Heart right ventricle (tissue), 16 donors: ENCODE measurements around the gene ERICH6. TPM values are rescaled to one million over a fixed set of nuclear protein-coding genes. Genes with fewer than 3 reads are reported as not detected.

Source experiments
- ATAC-seq, 8 donors: fragments of 200-7000 bp; cut with Tn5 transposase; one replicate each; pipeline ENCODE4 v1.9.1; 2020; ENCODE audit warnings: mild to moderate bottlenecking in 8 of 8, moderate library complexity in 8 of 8, moderate number of reproducible peaks in 1 of 8
- DNase-seq, 2 donors: peaks; one replicate each; pipeline ENCODE4 v3.0.0-alpha.2; 2020
- H3K27ac ChIP-seq, 10 donors: fragments of 200-600 bp; sonication (generic) in 2 of 10; one replicate each; pipeline versions ENCODE4 v1.5.0 to v1.8.0; 2020 to 2022; ENCODE audit warnings: mild to moderate bottlenecking in 3 of 10
- H3K27me3 ChIP-seq, 7 donors: fragments of 200-600 bp; one replicate each; pipeline ENCODE4 v1.8.0; 2021 to 2022; ENCODE audit warnings: mild to moderate bottlenecking in 2 of 7
- H3K36me3 ChIP-seq, 9 donors: fragments of 200-600 bp; sonication (generic) in 1 of 9; one replicate each; pipeline versions ENCODE4 v1.5.0 to v1.8.0; 2020 to 2022; ENCODE audit warnings: mild to moderate bottlenecking in 2 of 9
- H3K4me1 ChIP-seq, 9 donors: fragments of 200-600 bp; sonication (generic) in 1 of 9; one replicate each; pipeline versions ENCODE4 v1.5.0 to v1.8.0; 2020 to 2022; ENCODE audit warnings: mild to moderate bottlenecking in 4 of 9
- H3K4me3 ChIP-seq, 10 donors: fragments of 200-600 bp; sonication (generic) in 2 of 10; one replicate each; pipeline versions ENCODE4 v1.5.0 to v1.8.0; 2020 to 2022; ENCODE audit warnings: mild to moderate bottlenecking in 7 of 10, moderate library complexity in 2 of 10
- H3K9me3 ChIP-seq, 11 donors: fragments of 200-600 bp in 10 of 11; sonication (generic) in 2 of 11; one replicate each; pipeline versions ENCODE4 v1.5.0 to v1.8.0; 2013 to 2022; ENCODE audit warnings: mild to moderate bottlenecking in 2 of 11, control low read depth in 1 of 11, moderate library complexity in 1 of 11
- WGBS, 2 donors: extraction: QIAGEN DNeasy Blood & Tissue Kit; methylation state at CpG; one replicate each; pipeline ENCODE4 v1.1.7; 2013; ENCODE audit warnings: inconsistent platforms in 1 of 2; 5-methylcytosine and 5-hydroxymethylcytosine counted together
- intact Hi-C, 10 donors: fragments of 100-400 bp; cut with DNase I; formaldehyde crosslinking; loops; one replicate each; pipeline versions ENCODE4 v1.11.1 to v1.14.2; 2022
- polyA plus RNA-seq, 2 donors: library from polyadenylated mRNA; stranded (reverse); fragments of 200-250 nt; gene quantifications; one replicate each; pipeline ENCODE4 v1.2.3, GENCODE V29; 2013
- total RNA-seq, 10 donors: library from RNA; stranded (reverse); fragmentation: NEBNext Ultra II Directional in 3 of 10; extraction: Animal tissue kit (Norgen Biotek cat#: 25700) in 3 of 10; gene quantifications; one replicate each; pipeline versions ENCODE4 v1.2.1 to v1.2.4, GENCODE V29; 2021 to 2023
- TF ChIP-seq, protein P1 (sequence below), 9 donors: fragments of 200-600 bp; sonication (generic) in 2 of 9; IDR thresholded peaks; one replicate each; pipeline versions ENCODE4 v1.5.0 to v1.8.0; 2021 to 2022; ENCODE audit warnings: antibody characterized with exemption in 9 of 9, mild to moderate bottlenecking in 5 of 9, moderate library complexity in 1 of 9
- donor health status: Arrhythmogenic right ventricular cardiomyopathy.
- donor health status: ischemic (EF 13 %, LVEDD 7.1; RV severe dilation, severe dysfunction).
- donor health status: healthy with polysubstance abuse.
- donor health status: DM: no; HTN: yes; CAD: no.
- donor health status: DM: no; HTN: no; CAD: no.
- donor health status: ischemic (EF 25% LVEDD 6.9; RV normal size, moderate dysfunction).
- donor health status: ischemic (EF 25% LVEDD 5.7; RV mildly dilated, moderate dysfunction).
- donor health status: healthy.
- donor health status: DM: yes; HTN: yes; CAD: no.
- donor health status: Ischemic cardiomyopathy.
- donor health status: ischemic (EF 35%, LVEDD 5.7; RV mildly dilated, moderate dysfunction).
- donor health status: nonischemic (EF 11% LVEDD 7.7; RV severe dilation, severe dysfunction).
- donor health status: DM: yes; HTN: yes; CAD: no.
- donor health status: PGD.
- donor health status: ischemic (EF 29% LVEDD 5.4; RV normal size, mild dysfunction).
- donor health status: nonischemic (EF 23%, LVEDD 6.1; RV moderate dilation, normal function).

The ERICH6 gene
- total and polyA plus RNA-seq, 12 donors = 0.20 to 0.56 TPM; not detected in 10

DNA sequence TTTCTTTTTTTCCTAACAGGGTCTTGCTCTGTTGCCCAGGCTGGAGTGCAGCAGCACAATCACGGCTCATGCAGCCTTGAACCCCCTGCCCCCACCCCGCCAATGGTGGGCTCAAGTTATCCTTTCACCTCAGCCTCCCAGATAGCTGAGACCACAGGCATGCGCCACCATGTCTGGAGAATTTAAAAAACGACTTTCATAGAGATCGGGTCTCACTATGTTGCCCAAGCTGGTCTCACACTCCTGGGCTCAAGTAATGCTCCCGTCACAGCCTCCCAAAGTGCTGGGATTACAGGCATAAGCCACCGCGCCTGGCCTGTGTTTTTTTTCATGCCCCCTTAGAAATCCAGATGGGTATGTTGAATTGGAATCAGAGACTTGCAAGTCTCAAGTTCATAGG lies 40.3 kb downstream of the ERICH6 start:
- TF ChIP-seq, protein P1, sequence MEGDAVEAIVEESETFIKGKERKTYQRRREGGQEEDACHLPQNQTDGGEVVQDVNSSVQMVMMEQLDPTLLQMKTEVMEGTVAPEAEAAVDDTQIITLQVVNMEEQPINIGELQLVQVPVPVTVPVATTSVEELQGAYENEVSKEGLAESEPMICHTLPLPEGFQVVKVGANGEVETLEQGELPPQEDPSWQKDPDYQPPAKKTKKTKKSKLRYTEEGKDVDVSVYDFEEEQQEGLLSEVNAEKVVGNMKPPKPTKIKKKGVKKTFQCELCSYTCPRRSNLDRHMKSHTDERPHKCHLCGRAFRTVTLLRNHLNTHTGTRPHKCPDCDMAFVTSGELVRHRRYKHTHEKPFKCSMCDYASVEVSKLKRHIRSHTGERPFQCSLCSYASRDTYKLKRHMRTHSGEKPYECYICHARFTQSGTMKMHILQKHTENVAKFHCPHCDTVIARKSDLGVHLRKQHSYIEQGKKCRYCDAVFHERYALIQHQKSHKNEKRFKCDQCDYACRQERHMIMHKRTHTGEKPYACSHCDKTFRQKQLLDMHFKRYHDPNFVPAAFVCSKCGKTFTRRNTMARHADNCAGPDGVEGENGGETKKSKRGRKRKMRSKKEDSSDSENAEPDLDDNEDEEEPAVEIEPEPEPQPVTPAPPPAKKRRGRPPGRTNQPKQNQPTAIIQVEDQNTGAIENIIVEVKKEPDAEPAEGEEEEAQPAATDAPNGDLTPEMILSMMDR (IDR thresholded peaks at IDR 0.05) = no peak
- whole genome bisulfite sequencing, 2 donors = 88 to 89% methylated on average over 8 of the region's 8 CpGs
- no peaks in the 10 kb centered on the region for H3K4me1 ChIP-seq
- H3K27ac ChIP-seq = no peak overlapping the region
- no peak overlapping the region for H3K4me3 ChIP-seq
- no peaks in the 10 kb centered on the region for H3K36me3 ChIP-seq
- ATAC-seq (no peak), DNase-seq (no peak)
- intact Hi-C loops = no loop called here
- peaks cover 0 to 4% (median 0%) of the 10 kb centered on the region in 7 donors for H3K27me3 ChIP-seq
- no peaks in the 10 kb centered on the region for H3K9me3 ChIP-seq

DNA sequence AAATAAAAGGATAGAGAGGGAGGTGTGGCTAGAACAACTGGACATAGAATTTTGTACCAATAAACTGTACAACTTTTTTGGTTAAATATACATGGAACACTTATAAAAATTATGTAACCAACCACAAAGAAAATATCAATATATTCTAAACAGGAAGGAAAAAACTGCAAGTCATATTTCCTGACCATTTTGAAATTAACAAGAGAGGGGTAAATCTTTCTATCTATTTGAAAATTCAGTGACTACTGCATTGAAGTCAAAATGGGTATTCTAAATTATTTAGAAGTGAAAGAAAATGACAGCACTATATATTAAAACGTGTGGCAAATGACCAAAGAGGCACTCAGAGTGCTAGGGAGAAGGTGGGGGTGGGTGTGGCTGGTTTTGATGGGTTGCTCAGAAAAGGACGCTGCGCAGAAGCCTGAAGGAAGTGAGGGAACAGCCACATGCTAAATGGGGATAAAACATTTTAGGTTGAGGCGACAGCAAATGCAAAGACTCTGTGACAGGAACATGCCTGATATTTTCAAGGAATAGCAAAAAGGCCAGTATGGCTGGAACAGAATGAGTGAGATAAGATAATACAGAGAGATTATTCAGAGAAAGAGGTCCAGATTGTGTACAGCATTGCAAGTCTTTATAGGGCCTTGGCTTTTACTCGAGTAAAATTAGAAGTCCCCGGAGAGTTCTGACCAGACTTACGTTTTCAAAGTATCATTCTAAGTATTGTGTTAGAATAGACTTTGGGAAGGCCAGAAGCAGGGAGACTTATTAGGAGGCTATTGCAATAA lies 41.1 kb downstream of the ERICH6 start:
- no peaks in the 10 kb centered on the region for H3K9me3 ChIP-seq
- DNase-seq = no peak
- no peak overlapping the region for H3K27ac ChIP-seq
- intact Hi-C loops = no loop called here
- TF ChIP-seq, protein P1 (IDR thresholded peaks at IDR 0.05) = no peak
- no peaks in the 10 kb centered on the region for H3K4me1 ChIP-seq
- ATAC-seq = no peak
- 59 to 69% methylated on average over 7 of the region's 7 CpGs for WGBS, 2 donors
- H3K4me3 ChIP-seq = no peak overlapping the region
- no peaks in the 10 kb centered on the region for H3K36me3 ChIP-seq
- H3K27me3 ChIP-seq = peaks cover 0 to 4% (median 0%) of the 10 kb centered on the region in 7 donors

DNA sequence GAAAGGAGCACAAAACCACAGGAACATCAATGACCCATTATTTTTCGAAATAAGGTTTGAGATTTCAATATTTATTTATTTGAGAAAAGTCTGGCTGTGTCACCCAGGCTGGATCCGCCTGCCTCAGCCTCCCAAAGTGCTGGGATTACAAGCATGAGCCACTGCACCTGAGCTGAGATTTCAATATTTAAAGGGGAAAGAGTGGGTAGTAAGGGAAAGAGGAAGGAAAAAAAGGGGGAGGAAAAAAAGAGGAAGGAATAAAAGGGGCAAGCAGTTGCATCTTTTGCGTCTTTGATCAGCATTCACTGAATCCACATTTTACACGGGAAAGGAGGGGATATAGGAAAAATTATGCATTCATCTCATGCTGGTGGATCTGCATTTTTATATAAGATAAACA lies 47.4 kb downstream of the ERICH6 start:
- no peaks in the 10 kb centered on the region for H3K4me1 ChIP-seq
- no peaks in the 10 kb centered on the region for H3K36me3 ChIP-seq
- 77 to 78% methylated on average over 4 of the region's 4 CpGs for WGBS, 2 donors
- ATAC-seq (no peak), DNase-seq (no peak)
- intact Hi-C loops = no loop called here
- no peak overlapping the region for H3K27ac ChIP-seq
- H3K4me3 ChIP-seq = no peak overlapping the region
- peaks cover 0 to 4% (median 0%) of the 10 kb centered on the region in 7 donors for H3K27me3 ChIP-seq
- TF ChIP-seq, protein P1 (IDR thresholded peaks at IDR 0.05) = no peak
- H3K9me3 ChIP-seq = no peaks in the 10 kb centered on the region

DNA sequence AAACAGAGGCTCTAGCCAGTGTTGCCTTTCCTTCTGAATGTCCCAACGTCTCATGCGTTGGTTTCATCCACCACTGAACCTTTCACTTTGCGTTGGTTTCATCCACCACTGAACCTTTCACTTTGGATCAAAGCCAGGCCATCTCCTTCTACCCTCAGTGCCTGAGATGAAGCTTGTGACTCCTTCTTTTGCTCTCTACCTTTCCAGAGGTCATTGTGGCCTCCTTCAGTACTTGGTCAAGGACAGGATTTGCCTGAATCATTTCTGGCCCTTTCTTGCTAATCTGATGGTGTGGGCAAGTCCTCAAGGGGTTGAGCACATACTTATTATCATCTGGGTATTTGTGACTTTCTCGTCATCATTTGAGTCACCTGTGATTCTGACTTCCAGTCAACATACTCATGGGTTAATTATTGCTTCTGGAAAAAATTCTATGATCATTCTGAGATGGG lies 50.6 kb downstream of the ERICH6 start:
- H3K9me3 ChIP-seq = no peaks in the 10 kb centered on the region
- H3K27me3 ChIP-seq = peaks cover 0 to 2% (median 0%) of the 10 kb centered on the region in 7 donors
- no peak for ATAC-seq
- no peaks in the 10 kb centered on the region for H3K36me3 ChIP-seq
- no peak overlapping the region for H3K4me3 ChIP-seq
- 88 to 93% methylated on average over 4 of the region's 4 CpGs for WGBS, 2 donors
- no peaks in the 10 kb centered on the region for H3K4me1 ChIP-seq
- intact Hi-C loops = no loop called here
- TF ChIP-seq, protein P1 (IDR thresholded peaks at IDR 0.05) = no peak
- DNase-seq = no peak
- no peak overlapping the region for H3K27ac ChIP-seq
